ENCODE measurements around the gene CTBS.
"Not testable (repeated sequence)": the region's sequence is repeated elsewhere in the genome, so short reads cannot be mapped to it uniquely, and the experiment has no call there.

Gene CTBS

DNA sequence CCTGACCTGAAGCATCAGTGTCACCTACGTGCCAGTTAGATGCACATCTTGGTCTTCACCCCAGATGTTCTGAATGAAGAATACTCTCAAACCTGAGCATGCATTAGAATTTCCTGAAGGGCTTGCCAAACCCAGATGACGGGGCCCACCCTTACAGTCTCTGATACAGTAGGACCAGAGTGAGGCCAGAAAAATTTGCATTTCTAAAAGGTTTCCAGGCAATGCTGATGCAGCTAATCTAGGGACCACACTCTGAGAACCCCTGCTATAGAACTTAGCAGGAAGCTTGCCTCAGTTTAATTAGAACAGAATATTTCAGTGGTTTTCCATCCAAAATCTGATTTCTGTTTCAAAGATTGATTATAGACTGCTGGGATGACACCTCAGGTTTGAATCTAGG is 9.9 kb upstream of the CTBS start:
- no peak for DNase-seq

DNA sequence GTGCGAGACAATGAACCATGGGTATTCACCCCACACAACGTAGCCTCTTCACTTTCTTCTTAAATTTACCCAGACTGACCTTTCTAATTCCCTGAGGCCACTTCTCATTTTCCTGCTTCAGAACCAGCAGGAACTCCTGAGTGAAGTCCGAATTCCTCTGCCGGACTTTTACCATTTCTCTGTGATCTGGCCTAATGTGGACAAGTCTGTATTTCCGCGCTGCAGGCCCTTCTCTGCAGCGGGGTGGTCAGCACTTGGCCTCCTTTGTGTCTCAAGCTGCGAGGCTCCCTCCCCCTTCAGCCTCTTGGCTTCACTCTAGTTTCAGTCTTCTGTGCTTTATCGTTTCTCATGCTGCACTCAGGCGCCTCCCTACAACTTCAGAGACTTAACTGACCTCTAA is 9.4 kb upstream of the CTBS start:
- DNase-seq = no peak

DNA sequence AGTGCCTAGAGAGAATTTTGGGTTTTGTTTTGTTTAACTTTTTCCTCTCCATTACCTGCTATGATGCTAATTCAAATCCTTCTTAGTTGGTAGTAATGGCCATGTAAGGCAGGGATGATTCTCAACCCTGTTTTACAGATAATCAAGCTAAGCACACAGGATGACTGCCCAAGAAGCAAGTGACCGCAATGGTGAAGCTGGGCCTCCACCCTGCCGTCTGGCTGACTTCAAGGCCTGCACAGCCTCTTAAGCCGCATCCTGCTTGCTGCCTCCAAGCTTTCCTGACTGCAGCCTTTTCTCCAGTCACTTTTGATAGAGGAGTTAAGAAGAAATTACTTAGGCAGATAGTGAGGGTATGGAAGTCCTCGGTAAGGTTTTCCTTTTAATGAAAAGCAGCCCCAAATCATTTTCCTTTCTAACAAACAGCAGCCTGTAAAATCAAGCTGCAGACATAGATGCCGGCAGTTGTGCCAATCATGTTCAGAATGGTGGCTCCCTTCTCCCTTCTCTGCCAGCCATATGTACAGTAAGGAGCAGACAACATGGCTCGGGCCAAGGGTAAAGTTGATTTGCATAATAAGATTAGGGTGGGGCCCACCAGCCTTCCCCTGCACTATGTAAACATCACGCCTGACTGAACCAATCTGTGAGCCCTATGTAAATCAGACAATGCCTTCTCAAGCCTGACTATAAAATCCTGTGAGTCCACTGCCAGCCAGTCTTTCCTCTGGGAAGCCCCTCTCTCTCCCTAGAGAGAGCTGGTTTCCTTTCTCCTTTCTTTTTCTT is 8.8 kb upstream of the CTBS start:
- DNase-seq = peak in 1 of 2 donors; percentile 3

DNA sequence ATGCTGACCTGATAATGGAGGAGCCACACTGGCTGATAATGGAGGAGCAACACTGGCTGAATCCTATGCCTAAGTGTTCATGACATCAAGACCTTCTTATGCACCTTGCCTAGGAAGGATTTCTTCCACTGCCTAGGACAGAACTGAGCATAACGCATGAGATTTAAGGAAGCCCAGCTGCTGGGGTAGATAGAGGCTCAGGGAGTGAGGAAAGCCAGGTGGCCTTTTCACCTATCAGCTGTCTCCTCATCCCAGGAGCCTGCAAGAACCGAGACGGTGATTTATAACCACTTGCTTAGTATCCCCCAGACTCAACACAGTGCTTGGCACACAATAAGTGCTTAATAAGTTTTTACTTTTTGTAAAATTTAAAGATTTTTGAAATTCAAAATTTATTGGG is 7.4 kb upstream of the CTBS start:
- no peak for DNase-seq

DNA sequence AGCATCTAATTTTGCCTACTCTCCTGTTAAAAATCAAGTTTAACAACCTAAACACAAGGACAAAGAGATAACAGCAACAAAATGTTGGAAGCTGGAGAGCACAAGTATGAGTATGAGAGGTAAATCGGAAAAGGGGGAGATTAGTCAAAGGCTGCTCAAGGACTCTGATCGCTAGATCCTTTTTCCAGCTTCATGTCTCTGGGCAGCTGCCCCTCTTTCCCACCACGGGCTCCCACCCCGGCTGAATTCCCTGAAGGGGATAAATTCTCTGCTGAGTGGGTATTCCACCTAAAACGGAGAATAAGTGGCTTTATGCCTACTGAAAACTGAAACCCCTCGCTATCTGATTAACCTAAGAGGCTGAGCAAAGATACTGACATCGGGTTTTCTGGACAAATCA is 696 bp upstream of the CTBS start:
- no peak for DNase-seq

DNA sequence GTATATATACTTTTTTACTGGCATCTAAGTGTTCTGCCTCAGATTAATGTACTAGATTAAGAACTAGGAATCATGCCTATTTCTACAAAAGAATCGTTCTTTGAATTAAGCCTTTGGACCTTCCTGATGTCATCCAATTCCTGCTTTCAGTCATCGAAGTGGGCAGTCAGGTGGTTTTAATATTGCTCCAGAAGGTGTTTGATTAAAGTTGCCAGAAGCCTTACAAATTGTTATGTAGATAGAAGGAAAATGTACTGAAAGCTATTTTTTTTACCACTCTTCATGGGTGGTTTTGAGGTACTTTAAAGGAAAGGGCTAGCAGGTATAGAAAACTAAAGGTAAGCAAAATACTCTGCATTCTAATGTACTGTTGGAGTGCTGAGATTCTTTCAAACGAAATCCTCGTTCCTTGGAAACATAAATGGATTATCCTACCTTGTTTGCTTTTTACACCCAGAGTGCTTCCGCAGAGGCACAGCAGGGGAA is 716 bp downstream of the CTBS start:
- no peak for DNase-seq

DNA sequence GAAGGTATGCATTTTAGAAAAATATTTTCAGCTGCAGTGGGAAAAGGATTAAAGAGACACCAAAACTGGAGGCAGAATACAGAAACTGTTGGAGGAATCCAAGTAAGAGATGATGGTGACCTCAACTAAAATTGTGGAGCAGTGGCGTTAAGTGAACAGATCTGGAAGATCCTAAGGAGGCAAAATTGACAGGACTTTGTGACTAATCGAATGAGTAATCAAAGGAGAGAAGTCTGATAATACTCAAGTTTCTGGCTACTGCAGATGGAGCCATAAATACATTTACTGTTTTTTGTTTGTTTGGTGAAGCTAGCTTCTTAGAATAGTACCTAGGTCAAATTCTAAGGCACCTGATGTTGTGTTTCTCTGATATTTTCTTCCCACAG is 3.1 kb downstream of the CTBS start:
- DNase-seq = no peak

DNA sequence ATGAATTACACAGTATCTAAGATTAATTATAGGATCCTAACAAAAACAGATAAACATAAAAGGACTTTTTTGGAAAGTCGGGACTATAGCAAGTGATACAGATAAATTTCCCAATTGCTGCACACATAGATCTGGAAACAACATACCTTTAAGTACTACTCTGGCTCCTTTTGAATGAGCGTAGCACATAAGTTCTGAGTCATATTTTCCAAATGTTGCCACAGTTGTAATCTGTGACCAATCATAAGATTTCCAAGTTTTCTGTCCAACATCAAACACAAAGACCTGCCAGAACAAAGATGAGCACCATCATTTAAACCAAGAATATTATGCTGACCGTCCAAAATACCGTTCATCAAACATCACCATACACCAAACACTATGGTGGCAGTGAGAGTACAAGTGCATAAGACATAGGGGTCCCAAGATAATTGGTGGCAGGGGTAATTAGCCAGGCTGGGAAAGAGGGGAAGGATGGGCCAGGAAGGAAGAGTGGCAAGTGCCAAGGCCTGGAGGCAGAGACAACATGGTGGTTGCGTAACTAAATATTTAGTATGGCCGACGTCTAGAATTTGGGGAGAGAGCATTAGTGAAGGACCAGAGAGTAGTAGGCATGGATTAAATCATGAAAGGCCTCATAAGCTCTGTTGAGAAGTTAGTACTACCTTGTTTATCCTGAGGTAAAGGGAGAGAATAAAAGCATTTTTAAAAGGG is 3.6 kb downstream of the CTBS start:
- DNase-seq = no peak

DNA sequence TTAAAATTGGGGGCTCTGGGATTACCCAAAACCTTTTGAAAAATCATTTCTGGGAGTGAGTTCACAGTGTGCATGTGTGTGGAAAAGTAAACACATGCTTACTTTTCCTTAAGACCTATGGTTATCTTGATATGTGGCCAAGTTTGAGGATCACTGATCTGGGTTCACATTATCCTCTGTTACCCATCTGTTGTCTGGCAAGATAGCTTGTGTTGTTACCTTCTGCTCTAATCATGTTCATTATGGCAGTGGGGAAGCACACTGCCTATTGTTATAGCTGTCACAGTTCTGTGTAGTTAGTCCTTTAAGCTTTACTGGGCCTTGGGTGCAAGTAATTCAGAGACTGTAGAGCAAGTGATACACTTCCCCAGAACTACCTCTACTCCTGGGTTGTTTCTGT is 5.0 kb downstream of the CTBS start:
- DNase-seq = no peak

DNA sequence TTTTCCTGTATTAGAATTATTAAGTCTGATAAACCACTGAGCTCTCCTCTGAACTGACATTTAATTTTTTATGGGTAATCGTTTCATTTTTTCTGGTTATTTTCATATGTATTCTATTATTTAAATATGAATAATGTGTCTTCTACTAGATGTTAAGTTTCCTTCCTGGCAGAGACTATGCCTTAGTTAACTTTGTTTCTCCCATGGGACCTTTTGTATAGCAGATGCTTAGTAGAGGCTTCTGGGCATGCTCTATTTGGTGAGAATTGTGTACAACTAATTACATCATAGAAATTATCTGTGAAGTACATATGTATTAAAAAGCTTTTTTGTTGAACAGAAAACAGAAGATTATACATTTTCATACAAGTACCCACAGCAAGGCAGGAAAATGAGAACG is 23.4 kb downstream of the CTBS start:
- no peak for DNase-seq

DNA sequence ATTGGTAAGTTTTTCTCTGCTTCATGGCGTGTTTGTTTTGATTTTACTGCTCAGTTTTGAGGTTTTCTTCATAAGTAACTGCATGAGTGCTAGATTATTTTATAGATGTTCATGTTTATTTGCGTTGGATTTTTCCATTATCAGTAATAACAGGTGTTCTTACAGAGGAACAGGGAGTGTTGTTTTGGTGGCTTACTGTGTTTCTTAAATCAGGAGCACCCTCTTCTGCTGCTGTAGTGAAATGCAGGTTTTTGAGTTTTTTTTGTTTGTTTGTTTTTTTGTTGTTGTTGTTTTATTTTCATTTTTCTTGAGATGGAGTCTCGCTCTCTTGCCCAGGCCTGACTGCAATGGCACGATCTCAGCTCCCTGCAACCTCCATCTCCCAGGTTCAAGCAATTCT is 32.6 kb downstream of the CTBS start:
- no peak for DNase-seq

DNA sequence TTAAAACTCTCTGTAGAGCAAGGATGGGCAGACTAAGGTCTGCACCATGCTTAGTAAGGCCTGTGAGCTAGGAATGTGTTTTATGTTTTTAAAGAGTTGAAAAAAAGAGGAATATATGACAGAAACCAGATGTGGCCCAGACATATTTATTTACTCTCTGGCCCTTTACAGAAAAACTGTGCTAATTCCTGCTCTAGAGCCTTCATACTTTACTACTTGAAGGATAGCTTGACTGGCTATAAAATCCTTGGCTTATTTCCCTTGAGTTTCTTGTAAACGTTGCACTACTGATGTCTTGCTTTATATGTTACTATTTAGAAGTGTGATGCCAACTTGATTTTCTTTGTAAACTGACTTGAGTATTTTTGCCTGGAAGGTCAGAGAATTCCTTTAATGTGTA is 33.5 kb downstream of the CTBS start:
- DNase-seq = no peak

DNA sequence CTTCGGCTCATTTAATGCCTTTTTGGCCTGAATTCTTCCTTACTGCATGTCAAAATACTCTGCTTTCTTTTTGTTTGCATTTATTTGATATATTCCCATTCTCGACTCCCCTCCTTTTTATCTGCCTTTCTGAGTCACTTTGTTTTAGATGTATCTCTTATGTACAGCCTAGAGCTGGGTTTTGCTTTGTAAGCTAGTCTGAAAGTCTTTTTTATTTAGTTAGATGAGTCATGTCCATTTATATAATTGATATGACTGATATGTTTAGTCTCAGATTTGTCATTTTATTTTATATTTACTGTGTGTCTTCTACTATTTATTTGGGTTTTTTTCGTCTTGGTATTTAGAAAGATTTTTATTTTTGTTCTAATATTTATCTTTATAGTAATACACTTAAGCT is 34.3 kb downstream of the CTBS start:
- no peak for DNase-seq

DNA sequence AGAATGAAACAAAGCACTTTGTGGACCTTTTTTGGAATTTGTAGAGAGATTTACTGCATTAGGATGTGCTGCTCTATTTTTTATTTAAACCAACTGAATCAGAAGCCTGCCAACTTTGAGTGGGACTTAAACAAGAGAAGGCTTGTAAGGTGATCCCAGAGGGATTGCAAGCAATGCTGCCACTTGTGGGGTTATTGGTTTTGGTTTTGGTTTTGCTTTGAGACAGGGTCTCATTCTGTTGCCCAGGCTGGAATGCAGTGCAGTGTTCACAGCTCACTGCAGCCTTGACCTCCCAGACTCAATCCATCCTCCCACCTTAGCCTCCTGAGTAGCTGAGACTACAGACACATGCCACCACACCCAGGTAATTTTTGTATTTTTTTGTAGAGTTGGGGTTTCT is 35.6 kb downstream of the CTBS start:
- DNase-seq = no peak

DNA sequence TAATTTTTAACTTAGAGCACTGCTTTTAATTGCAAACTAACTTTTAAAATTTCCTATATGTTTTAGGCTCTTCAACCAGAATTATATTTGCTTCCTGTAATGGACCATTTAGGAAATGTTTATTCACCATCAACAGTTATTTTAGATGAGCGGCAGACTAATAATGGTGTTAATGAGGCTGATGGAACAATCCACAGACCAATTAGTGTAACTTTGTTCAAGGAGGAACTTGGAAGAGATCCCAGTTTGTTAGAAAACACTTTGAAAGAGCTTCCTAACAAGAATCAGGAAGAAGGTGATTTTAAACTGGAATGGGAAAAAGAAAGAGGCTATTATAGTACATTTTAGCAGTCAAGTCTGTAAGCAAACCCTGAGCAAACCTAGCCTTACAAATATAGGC is 48.5 kb downstream of the CTBS start:
- DNase-seq = no peak

DNA sequence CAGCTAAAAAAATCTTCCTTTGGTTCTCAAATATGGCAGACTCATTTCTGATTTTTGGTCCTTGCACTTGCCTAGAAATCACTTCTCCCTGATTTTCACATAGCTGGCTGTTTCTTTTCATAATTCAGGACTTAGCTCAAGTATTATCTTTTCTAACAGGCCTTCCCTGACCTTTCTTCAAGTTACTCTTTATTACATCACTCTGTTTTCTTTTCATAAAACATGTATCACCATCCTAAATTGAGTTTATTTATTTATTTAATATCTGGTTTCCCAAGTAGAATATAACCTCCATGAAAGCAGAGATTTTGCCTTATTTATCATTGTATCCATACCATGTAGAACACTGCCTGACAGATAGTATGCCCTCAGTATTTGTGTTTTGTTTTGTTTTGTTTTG is 49.6 kb downstream of the CTBS start:
- DNase-seq = no peak

DNA sequence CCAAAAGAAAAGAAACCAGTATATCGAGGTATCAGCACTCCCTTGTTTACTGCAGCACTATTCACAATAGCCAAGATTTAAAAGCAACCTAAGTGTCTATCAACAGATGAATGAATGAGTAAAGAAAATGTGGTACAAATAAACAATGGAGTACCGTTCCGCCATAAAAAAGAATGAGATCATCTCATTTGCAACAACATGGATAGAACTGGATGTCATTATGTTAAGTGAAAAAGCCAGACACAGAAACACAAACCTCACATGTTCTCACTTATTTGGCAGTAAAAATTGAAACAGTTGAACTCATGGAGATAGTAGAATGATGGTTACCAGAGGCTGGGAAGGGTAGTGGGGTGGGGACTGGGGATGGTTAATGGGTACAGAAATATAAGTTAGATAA is 63.6 kb downstream of the CTBS start:
- DNase-seq = no peak

DNA sequence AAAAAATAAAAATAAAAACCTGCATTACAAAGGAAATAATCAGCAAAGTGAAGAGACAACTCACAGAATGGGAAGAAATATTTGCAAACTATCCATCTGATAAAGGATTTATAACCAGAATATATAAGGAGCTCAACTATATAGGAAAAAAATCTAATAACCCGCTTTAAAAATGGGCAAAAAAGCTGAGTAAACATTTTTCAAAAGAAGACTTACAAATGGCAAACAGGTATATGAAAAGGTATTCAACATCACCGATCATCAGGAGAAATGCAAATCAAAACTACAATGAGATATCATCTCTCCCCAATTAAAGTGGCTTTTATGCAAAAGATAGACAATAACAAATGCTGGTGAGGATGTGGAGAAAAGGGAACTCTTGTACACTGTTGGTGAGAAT is 64.1 kb downstream of the CTBS start:
- no peak for DNase-seq

DNA sequence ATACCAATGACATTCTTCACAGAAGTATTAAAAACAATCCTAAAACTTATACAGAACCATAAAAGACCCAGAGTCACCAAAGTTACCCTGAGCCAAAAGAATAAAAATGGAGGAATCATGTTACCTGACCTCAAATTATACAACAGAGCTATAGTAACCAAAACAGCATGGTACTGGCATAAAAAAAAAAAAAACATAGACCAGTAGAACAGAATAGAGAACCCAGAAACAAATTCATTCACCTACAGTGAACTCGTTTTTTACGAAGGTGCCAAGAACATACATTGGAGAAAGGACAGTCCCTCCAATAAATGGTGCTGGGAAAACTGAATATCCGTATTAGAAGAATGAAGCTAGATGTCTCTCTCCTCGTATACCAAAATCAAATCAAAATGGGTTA is 65.2 kb downstream of the CTBS start:
- no peak for DNase-seq

DNA sequence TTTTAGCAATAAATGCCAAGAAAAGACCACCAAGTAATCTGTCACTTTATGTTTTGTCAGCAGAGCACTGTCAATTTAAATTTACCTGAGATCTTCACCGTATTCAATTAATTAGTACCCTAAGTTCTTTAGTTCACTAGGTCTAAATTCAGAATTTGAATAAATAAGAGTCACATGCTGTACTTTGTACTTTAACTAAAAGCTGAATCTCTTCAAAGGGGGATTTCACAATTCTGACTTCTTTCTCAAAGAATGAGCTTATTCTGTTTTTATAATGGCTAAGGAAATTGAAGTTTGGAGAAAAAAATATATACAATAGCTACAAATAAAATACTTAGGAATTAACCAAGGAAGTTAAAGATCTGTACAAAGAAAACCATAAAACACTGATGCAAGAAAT is 65.7 kb downstream of the CTBS start:
- DNase-seq = no peak

DNA sequence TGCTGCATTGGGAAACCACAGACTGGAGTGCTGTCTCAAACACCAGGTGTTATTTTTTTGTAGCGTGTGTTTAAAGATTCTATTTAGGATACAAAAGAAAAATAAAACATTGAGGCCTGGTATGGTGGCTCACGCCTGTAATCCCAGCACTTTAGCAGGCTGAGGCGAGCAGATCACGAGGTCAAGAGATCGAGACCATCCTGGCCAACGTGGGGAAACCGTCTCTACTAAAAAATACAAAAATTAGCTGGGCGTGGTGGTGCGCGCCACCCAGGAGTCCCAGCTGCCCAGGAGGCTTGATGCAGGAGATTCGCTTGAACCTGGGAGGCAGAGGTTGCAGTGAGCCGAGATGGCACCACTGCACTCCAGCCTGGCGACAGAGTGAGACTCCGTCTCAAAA is 66.4 kb downstream of the CTBS start:
- not testable (repeated sequence) for DNase-seq

DNA sequence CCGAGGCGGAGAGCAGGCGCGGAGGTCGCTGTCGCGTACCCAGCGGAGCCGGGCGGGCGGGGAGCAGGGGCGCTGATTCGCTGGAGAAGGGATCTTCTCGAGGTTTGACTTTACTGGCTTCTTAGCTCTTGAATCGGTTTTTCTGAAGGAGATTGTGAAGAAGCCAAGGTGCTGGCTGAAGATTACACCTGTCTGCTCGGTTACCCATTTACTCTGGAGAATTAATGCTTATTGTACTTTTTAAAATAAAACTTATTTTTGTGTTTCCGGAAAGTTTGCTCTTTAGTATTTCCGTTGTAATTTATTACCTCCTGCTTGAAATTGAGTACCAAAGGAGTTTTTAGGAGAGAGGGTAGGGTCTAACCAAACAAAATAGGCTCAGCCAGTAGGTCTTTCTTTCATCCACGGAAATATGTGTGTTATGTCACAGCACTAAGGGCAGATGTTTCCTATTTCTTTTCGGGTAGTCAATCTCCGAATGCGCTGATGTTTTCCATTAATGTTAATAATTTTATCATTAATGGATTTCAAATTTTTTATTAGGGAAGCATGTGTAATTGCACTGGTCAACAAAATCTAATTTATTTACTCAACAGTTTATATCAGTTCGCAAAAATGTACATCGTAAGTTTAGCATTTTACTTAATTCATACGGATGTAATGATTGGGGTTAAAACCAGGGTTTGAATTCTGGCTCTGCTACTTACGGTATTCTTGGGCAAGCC is 67.3 kb downstream of the CTBS start:
- no peak for DNase-seq

DNA sequence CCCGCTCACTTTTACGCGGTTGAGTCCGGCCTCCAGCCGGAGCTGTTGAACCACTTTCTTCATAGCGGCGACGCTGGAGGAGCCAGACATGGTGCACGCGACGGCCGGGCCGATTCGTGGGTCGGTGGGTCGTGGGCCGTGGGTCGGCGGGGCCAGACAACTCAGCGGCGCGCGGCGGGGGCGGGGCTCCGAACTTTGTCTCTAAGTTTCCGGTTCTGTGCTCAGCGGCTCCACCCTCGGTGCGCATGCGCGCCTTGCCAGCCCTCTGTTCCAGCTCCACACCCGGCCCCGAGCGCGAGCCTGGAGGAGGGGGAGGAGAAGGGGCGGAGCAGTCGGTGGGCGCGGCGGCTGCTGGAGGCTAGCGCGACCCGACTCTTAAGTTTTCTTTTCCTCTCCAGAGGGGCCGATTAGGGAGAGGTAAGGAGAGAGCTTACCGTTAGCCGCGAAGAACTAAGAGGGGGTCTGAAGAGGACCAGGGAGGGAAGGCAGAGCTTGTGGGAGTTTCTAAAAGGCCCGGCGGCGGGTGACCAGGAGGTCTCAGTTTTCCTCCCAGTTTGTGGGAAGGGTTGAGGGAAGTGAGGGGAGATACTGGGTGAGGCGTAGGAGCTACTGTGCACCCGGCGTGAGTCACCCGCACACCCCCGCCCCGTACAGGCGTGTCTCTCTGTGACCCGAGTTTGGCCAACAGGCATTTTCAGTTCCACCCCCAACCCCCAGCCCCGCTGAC is 68.1 kb downstream of the CTBS start, which contains the start of the genes GNG5 and SPATA1:
Gene GNG5, minus strand, starts transcription at position 580 of the 727 bp plus-strand sequence. Its CDS starts 490 bp downstream, at position 90.
Gene SPATA1, plus strand, starts transcription at position 385 of the 727 bp plus-strand sequence. CDS start 9,974 bp downstream, outside the sequence.
- DNase-seq = peak; percentile 96 to 97

Measured in CD4-positive, alpha-beta T cell treated with Interleukin-1 beta for 1 hour (primary cell).